GM10847 (cell line): ENCODE data around the gene TTC31.

Source experiments
- POLR2A ChIP-seq: IDR thresholded peaks from 2 replicates; pipeline ENCODE4 v1.6.1; 2011; ENCODE audit not compliant: insufficient read length; ENCODE audit errors: extremely low read depth

Gene TTC31

DNA sequence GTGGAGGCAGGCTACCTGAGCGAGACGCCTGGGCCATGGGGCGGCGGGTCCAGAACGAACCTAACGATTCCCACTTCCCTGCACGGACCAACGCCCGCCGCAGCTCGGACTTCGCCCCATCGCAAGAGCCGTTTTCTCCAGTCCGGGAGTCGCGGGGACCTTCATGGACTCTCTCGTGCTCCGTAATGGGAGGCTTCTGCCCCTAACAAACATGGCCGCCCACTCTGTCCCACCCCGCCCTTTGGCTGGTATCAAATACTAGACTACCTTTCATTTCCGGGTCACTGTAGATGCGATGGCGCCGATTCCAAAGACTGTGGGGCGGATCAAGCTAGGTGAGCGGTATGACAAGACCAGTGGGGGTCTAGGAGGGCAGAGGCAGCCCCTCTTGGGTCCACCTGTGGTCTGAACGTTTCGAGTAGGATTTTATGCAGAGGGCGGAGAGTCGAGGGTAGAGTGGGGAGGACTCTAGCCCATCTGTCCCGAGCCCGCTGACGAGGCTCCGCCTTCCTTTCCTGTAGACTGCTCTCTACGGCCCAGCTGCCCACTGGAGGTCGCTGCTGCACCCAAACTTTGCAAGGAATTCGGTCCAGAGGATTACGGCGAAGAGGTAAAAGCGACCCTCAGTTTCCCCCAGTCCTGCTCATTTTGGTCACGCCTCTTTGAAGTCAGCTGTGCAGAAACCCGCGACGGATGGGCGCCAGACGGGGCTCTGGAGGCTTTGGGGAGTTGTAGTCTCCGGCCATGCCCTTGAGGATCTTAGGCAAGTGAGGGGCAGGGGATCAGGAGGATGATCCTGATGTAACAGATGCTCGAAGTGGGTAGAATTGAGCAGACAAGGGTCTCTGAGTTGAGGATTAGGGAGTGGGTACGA, at the start of gene TTC31, which contains the start of gene CCDC142:
Gene TTC31 (plus strand): TSS at position 281 of the 874 bp plus-strand sequence. CDS start 15 bp downstream, at position 296.
Gene CCDC142 (minus strand): TSS at position 198 of the 874 bp plus-strand sequence. CDS start 161 bp downstream, at position 37.
- peak; percentile 79 for TF ChIP-seq POLR2A

DNA sequence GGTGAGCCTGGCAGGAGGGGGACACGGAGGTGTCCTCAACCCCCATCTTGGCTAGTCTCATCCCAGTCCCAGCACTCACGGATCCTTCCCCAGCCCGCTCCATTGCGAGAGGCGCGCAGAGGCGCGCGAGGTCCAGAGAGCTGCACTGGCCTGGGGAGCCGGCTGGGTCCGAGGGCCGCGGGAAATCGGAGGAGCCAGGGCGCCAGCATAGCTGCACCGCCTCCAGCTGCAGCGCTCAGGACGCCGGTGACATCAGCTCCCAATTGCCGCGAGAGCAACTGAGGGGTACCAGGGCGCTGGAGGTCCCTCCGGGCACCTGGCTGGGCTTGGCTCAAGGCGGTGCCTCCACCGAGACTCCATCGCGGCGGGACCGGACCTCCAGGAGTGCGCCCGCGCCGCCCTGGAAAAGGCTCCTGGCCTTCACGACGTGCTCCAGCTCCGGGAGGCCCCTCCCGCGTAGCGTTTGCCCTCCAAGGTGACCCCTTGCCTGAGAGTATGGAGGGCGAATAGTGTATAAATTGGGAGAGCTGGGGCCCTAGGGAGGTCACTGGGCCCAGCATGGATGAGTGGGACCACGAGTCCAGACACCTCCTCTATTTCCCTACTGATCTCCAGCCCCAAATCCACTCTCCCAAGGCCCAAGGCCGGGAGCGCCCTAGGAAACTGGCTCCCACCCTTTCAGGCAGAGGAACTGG, 46.6 kb upstream of the TTC31 start:
- TF ChIP-seq POLR2A = no peak

DNA sequence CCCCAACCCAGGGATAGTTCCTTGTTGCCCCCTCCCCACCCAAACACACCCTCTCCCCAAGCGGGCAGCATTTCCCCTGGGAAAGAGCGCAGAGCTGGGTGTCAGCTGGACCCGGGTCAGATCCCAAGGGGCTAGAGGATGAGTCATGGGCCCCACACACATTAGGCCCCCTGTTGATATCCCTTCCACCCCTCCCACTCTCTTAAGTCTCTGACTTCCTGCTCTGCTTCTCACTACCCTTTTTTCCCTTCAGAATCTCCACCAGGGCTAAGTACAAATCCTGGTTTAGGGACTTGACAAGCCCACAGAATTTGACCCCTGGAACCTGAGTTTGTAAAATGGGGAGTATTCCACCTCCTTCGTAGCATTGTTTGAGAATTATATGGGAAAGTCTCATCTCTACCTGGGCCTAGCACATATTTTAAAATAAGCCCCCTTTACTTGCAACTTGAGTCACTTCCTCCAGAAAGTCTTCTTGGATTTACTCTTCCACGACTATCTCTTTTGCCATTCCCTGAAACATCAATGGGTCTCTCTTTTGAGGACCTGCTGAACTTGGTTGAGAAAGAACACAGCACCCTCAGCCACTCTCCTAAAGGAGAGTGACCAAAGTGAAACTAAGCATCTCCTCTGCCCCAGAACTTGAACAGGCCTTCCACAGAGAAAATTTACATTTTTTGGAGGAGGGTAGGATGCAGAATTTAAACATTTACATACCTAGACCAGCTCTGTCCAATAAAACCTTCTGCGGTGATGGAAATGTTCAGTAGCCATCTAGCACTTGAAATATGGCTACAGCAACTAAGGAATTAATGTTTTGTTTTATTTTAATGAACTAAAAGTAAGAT, 45.8 kb upstream of the TTC31 start:
- TF ChIP-seq POLR2A = no peak

DNA sequence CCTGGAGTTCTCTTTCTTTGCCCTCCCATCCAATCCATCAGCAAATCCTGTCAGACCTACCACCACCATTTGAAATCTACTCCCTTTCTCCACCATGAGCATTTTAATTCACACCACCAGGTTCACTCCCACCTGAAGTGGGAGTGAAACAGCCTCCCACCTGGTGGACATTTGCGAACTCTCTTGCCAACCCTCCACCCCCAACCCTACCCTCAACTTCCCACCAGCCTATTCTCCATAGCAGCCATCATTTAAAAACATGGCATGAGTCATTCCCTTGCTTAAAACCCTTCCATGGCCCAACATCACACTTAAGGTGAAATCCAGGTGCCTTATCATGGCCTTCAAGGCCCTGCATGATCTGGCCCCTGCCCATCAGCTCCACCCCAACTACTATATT, 44.6 kb upstream of the TTC31 start:
- no peak for TF ChIP-seq POLR2A

DNA sequence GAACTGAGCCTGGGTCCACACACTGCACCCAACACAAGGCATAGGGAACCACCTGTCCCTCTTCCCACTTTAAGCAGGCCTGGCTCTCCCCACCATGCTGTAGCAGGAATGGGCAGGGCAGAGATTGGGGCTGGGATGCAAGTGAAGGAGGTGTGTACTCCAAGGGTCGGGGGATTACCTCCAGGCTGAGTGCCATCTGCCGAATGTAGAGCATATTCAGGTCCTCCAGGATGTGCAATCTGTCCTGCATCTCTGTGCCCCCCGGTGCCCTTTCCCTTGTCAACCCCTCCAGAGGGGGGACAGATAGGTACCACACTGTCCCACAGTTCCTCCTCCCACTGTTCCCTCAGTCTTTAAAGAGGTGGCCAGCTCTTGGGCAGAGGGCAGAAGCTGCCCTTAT, 43.5 kb upstream of the TTC31 start:
- TF ChIP-seq POLR2A = no peak

DNA sequence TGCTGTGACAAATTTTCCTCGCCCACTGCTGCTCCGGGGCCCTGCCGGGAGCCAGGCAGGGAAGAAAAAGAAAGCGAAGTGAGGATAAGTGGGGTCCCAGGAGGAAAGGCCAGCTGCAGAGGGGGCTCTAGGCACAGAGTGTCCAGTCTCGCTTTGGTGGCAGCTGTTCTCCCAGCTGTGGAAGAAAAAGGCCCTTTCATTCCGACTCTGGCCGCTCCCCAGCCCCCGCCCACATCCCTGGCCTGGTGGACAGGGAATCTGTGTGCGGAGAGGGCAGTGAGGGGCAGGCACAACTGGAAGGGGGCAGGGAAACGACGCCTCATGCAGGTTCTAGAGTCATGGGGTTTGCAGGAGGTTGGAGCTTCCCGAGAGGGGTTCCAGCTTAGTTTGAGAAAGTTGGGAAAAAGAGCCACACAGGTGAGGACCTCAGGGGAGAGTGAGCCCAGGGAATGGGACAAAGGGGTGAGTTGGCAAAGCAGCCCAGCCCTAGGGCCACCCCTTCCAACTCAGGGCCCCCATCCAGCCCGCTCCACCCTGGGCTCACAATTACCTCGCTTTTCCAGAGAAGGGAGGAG, 43.0 kb upstream of the TTC31 start:
- no peak for TF ChIP-seq POLR2A

DNA sequence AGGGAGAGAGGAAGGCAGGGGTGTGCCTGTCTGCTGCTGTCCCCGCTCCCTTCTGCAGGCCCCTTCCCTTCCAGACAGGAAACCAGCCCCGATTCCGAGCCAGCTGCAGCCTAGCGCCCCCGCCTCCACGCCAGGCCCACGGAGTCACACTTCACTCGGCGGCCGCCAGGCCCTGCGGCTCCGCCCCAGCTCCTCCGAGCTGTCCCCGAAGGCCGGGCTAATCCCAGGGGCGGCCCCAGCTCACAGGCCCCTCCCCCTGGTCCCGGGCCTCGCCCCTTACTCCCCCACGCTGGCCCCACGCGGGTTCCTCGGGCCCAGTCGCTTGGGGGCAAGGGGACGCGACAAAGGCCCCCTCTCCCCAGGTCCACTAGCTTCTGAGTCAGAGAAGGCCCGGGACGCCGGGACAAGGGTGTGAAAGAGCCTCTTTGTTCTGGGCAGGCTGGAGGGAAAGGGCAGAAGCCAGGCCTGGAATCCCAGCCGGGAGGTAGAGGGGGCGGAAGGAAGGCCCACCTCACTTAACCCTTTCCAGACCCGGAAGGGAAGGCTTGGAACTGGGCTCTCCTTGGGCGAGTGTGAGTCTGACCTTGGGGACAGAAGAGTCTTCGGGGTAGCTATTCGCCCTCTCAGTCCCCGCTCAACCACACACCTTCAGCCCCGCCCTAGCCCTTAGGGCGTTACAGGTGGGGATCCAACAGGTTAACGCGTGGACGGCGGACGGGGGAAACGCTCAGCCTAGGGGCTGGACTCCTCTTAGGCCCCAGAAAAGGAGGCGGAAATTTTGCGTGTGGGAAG, 42.3 kb upstream of the TTC31 start:
- no peak for TF ChIP-seq POLR2A

DNA sequence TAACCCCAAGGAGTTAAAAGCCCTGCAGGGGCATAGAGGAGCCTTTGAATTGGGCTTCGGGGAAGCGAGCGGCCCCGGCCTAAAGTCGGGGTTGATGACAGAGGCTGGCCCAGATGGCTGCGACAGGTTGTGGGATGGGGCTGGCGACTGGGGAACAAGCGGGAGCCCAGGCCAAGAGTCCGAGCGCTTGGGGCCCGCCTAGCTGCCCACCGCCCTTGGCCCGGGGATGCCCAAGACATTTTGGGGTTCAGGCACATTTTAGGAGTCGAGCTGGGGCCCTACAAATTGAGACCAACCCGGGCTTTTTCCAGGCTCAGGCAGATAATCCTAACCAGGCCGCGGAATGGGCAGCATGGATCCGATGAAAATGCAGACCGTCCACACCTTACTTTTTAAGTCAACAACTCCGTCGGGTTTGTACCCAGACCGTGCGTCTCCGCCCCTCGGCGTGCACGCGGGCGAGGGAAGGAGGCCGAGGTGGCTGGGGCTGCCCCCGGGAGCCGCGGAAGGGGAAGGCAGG, 41.7 kb upstream of the TTC31 start:
- TF ChIP-seq POLR2A = no peak

DNA sequence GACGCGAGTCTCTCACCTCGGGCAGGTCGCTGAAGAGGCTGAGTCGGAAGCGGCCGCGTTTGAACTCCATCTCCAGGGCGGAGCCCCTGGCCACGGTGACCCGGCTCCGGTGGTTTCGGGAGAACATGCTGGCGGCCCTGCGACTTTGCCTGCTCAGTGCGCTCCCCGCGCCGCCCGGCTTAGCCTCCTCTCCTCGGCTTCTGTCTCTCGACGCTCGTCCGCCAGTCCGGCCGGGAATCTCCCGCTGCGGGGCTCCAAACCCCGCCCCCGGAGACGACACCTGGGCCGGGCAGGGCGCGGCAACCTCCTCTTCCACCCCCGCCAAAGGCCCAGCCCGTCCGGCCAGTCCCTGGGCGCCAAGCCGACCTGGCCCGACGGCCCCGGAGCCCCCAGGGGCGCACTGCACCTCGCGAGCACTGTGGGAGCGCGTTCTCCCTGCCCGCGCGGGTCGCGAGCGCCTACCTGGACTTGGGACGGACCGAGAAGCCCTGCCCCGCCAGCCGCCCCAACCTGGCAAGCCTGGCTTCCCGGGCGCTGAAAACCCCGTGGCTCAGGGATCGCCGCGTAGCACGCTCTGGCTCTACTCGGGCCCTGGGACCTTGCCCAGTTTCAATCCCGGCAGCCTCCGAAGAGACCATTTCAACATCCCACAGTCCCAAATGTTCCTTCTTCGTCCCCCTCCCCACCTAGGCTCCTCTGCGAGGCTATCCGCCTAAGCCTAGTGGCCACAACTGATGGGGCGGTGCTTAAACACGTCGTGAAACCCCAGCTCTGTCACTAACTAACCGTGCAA, 41.0 kb upstream of the TTC31 start, which contains the start of gene RTKN:
Gene RTKN (minus strand): TSS at position 248 of the 793 bp plus-strand sequence. CDS start 121 bp downstream, at position 127.
- peak; percentile 2 for TF ChIP-seq POLR2A

DNA sequence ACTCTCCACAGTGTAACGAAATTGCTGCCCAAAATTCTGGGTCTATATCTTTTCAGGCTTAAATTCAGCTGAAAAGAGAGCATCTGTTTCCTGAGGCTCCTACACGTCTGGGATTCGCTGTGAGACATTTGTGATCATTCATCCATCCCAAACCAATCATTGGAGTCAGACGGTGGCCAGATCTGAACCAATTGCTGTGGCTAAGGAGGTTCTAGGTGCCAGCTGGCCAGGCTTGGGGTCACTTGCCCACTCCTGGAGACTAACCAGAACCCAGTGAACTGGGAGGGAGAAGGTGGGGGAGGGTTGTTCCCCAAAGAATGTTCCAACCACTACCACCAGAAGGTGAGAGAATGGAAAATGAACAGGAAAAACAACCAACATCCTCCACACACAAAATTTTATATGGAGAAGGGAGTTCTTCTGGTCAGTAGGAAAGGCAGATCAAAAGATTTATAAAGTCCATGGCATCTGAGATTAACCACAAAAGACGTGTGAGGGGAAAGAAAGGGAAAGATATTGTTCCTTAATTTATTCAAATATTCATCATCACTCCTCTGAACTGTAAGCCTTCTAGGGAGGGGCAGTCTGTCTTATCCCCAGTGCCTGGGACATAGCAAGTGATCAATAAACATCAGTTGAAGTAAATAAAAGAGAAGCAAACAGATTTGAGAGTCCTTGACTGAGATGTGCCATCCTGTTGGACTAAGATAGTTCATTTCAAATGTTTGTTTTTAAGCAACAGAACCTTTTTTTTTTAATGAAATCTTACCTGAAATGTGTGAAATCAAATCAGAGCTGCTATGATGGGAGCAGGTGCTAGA, 38.2 kb upstream of the TTC31 start:
- TF ChIP-seq POLR2A = no peak

DNA sequence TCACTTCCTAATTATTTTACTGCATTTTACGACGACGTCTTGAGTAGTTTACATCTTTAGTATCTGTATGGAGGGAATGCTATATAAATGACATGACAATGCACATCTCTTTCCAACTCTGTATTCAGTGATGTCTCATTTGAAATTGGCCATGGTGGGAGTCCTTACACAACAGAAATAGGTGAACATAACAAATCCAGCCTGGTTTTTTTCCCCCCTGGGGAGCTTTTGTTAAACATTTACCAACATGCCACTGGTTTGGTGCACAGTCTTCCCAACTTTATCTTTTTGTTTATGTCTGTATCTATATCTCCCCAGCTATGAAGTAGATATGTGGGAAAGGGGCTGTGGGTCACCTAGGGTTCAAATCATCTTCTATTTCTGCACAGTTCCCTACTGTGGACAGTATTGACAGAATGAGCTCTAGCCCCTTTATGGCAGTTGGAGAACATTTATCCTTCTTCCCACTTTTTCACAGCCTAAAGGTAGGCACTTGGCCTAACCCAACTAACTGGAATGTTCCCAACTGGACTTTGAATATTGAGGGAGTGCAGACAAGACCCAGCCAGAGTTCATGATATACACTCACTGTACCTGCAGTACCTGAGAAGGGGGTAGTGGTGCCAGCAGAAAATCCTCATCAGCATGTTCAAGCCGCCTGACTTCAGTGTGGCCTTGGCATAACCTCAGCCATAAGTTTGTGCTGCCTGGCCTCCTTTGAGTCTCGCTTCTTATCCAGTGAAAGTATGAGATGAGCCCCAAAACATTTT, 35.5 kb upstream of the TTC31 start:
- TF ChIP-seq POLR2A = no peak
